PFSK-1 (cell line): ENCODE data around the gene TSPYL6. TPM values are rescaled to one million over a fixed set of nuclear protein-coding genes. Genes with fewer than 3 reads are reported as not detected.

Source experiments
- FOXP2 ChIP-seq: optimal IDR thresholded peaks from 2 replicates; pipeline ENCODE3; 2011; ENCODE audit warnings: borderline replicate concordance, control low read depth, inconsistent platforms; ENCODE audit not compliant: insufficient read depth; ENCODE audit errors: extremely low read length, extremely low read depth
- POLR2AphosphoS5 ChIP-seq: IDR thresholded peaks from 2 replicates; pipeline ENCODE4 v1.6.1; 2012; ENCODE audit warnings: low read depth, mild to moderate bottlenecking, control low read depth, low read length, moderate library complexity
- REST ChIP-seq, 2 experiments: IDR thresholded peaks; 2 replicates each; pipeline versions ENCODE4 v1.6.1 to v1.8.0; 2011 to 2012; ENCODE audit warnings: low read depth in 2 of 2, low read length in 2 of 2, control low read depth in 1 of 2, inconsistent platforms in 1 of 2, mild to moderate bottlenecking in 1 of 2, moderate library complexity in 1 of 2; ENCODE audit not compliant: insufficient read depth in 1 of 2
- SIN3A ChIP-seq: IDR thresholded peaks from 2 replicates; pipeline ENCODE4 v1.6.1; 2012; ENCODE audit warnings: mild to moderate bottlenecking, low read length, moderate library complexity, borderline replicate concordance; ENCODE audit not compliant: insufficient read depth
- TAF1 ChIP-seq: IDR thresholded peaks from 2 replicates; pipeline ENCODE4 v1.6.1; 2012; ENCODE audit warnings: low read length, control low read depth, borderline replicate concordance; ENCODE audit not compliant: insufficient read depth
- polyA plus RNA-seq: library from polyadenylated mRNA; unstranded; fragments of >200 nt; gene quantifications from one replicate; pipeline ENCODE4 v1.2.1, GENCODE V29; 2012; ENCODE audit warnings: low read depth, missing spikeins; ENCODE audit not compliant: insufficient read length

The TSPYL6 gene
- polyA plus RNA-seq = not detected

- TF ChIP-seq FOXP2 (no peak), SIN3A (no peak), TAF1 (no peak), REST (IDR thresholded peaks at IDR 0.05; ENCODE audit: insufficient read depth in 1 of 2, low read depth in 2 of 2, low read length in 2 of 2) (no peak), POLR2AphosphoS5 (no peak)
Observed at GRCh38 chr2:54256091-54256694, at the start of gene TSPYL6. TSPYL6 (minus strand) TSS chr2:54256229; CDS start chr2:54256151, 78 bp downstream.

- TF ChIP-seq TAF1 (no peak), FOXP2 (no peak), POLR2AphosphoS5 (no peak), SIN3A (no peak), REST (IDR thresholded peaks at IDR 0.05; ENCODE audit: insufficient read depth in 1 of 2, low read depth in 2 of 2, low read length in 2 of 2) (no peak)
Observed at GRCh38 chr2:54303631-54304030, 47.6 kb upstream of the TSPYL6 start.

GRCh38 chr2:54298514-54298913, 42.5 kb upstream of the TSPYL6 start:
- no peak for TF ChIP-seq FOXP2
- TF ChIP-seq REST (IDR thresholded peaks at IDR 0.05; ENCODE audit: insufficient read depth in 1 of 2, low read depth in 2 of 2, low read length in 2 of 2) = no peak
- no peak for TF ChIP-seq TAF1
- TF ChIP-seq POLR2AphosphoS5 = no peak
- TF ChIP-seq SIN3A = no peak

GRCh38 chr2:54295911-54296310, 39.9 kb upstream of the TSPYL6 start:
- TF ChIP-seq TAF1 (no peak), FOXP2 (no peak), REST (IDR thresholded peaks at IDR 0.05; ENCODE audit: insufficient read depth in 1 of 2, low read depth in 2 of 2, low read length in 2 of 2) (no peak), SIN3A (no peak), POLR2AphosphoS5 (no peak)

GRCh38 chr2:54290356-54291025, 34.5 kb upstream of the TSPYL6 start:
- TF ChIP-seq FOXP2 (no peak), POLR2AphosphoS5 (no peak), SIN3A (no peak), REST (IDR thresholded peaks at IDR 0.05; ENCODE audit: insufficient read depth in 1 of 2, low read depth in 2 of 2, low read length in 2 of 2) (no peak), TAF1 (no peak)
